Lower leg skin (tissue), 4 donors: Measurements from ENCODE around the gene CD247. TPM values are rescaled to one million over a fixed set of nuclear protein-coding genes. Genes with fewer than 3 reads are reported as not detected.

ENCODE experiments used
- DNase-seq, 2 donors: peaks; one replicate each; pipeline ENCODE4 v3.0.0-alpha.2; 2019; ENCODE audit warnings: low spot score in 2 of 2
- H3K4me3 ChIP-seq: fragments of 200-600 bp; sonication (generic); 2 replicates; pipeline ENCODE4 v1.5.1; 2017; ENCODE audit warnings: mild to moderate bottlenecking, low read depth; ENCODE audit not compliant: poor library complexity, severe bottlenecking
- CTCF ChIP-seq, 3 donors: fragments of 450-650 bp; IDR thresholded peaks; one replicate each; pipeline ENCODE4 v1.5.1; 2016; ENCODE audit warnings: antibody characterized with exemption in 3 of 3, mild to moderate bottlenecking in 3 of 3, moderate library complexity in 2 of 3
- POLR2A ChIP-seq, 2 donors: fragments of 450-650 bp; IDR thresholded peaks; one replicate each; pipeline ENCODE4 v1.6.1; 2016 to 2017; ENCODE audit warnings: antibody characterized with exemption in 2 of 2, mild to moderate bottlenecking in 1 of 2, moderate library complexity in 1 of 2
- WGBS, 2 donors: methylation state at CpG; one replicate each; pipeline ENCODE4 v1.1.5; 2018; 5-methylcytosine and 5-hydroxymethylcytosine counted together
- intact Hi-C: fragments of 100-400 bp; cut with DNase I; formaldehyde crosslinking; loops from one replicate; pipeline ENCODE4 v1.15.0; 2023; ENCODE audit warnings: low total_unique reads
- total RNA-seq, 4 donors: library from RNA; depleted of rRNA; stranded (reverse); fragments of >200 nt; gene quantifications; one replicate each; pipeline ENCODE4 v1.1.0, GENCODE V29; 2016

CD247 gene
- total RNA-seq, 4 donors from 2014 or later: 0.27 to 0.61 (median 0.58) TPM; not detected in 1

DNA sequence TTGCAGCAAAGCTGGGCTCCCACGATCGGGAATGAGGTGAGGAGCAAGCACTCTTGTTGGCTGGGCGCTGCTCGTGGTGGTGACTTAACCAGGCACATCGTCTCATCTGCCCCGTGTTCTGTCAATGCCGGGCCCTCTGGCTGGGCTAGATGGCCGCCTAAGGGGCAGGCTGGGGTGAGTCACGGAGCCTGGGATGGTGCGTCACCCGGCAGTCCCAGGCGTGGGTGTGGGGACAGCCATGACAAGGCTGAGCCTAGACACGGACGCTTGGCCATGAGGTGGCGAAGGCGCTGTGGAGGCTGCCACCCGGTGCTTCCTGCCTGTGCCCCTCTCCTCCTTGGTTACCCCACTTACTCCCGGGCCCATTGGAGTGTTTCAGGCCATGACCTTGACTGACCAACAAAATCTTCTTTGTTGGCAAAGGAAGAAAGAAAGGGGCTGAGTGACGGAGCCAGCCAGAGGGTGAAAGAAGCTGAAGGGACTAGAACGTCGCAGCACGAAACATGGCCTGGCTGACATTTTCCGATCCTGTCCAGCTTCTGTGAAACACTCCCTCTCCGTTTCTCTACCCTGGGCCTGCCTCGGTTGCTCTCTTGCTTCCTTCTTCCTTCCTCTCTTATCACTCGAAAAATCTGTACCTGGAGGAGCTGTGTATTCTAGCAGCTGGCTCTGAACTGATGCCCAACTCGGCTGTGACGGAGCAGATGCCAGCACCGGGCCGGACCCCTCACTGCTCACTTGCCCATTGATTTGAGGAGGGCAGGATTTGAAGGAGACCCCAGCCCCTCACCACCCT, 596 bp downstream of the CD247 start:
- no peak for DNase-seq
- TF ChIP-seq POLR2A (IDR thresholded peaks at IDR 0.05) (no peak), CTCF (IDR thresholded peaks at IDR 0.05) (no peak)
- intact Hi-C loops: no loop called here
- no peak overlapping the region for H3K4me3 ChIP-seq
- 84 to 87% methylated on average over 30 of the region's 30 CpGs for WGBS, 2 donors

- DNase-seq: no peak
- no peak overlapping the region for H3K4me3 ChIP-seq
- WGBS, 2 donors: 81 to 83% methylated on average over 19 of the region's 19 CpGs
Measured at GRCh38 chr1:167516404-167517388, 1.6 kb downstream of the CD247 start.

DNA sequence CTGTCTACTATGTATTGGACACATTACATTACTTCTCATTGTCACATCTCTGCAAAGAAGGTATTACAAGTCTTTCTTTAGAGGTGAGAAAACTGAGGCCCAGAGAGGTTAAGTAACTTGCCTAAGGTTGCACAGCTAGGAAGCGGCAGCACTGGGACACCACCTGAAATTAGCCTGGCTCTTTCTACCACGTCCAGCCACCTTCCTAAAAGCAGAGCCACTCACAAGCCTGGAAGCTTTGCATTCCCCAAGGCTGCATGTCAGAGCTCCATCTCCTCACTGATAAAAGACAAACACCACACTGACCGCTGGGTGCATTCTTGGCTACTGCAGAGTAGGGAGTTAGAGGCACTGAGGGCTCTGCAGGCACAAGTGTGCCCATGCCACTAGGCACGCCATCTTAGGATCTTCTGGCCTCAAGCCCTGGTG, 2.4 kb downstream of the CD247 start:
- WGBS, 2 donors: 86% methylated on average over 4 of the region's 4 CpGs
- TF ChIP-seq CTCF (IDR thresholded peaks at IDR 0.05) (no peak), POLR2A (IDR thresholded peaks at IDR 0.05) (no peak)
- no peak overlapping the region for H3K4me3 ChIP-seq
- intact Hi-C loops: no loop called here
- DNase-seq: no peak

More at GRCh38 chr1:167516404-167517388, 1.6 kb downstream of the CD247 start:
- TF ChIP-seq POLR2A (IDR thresholded peaks at IDR 0.05): no peak
- no peak for TF ChIP-seq CTCF (IDR thresholded peaks at IDR 0.05)
- intact Hi-C loops: no loop called here

DNA sequence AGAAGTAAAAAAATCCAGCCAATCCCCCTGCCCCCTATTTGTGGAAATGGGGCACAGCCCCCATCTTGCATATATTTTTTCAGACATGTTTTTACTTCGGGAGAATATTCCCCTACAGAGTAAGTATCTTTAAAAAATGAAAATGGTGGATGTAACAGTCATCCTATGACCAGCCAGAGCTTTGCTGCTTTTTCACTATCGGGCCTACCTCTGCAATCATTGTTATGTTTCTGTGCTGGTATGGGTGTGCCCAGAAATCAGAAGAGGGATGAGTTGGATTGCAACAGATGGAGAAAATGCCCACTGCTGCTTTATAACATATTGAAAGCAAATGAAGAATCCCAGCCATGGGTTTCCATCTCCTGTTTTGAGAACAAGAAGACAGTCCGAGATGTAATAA, 2.9 kb downstream of the CD247 start:
- intact Hi-C loops: no loop called here
- TF ChIP-seq CTCF (IDR thresholded peaks at IDR 0.05) (no peak), POLR2A (IDR thresholded peaks at IDR 0.05) (no peak)
- 92 to 93% methylated on average over 3 of the region's 3 CpGs for WGBS, 2 donors
- H3K4me3 ChIP-seq: no peak overlapping the region
- no peak for DNase-seq

DNA sequence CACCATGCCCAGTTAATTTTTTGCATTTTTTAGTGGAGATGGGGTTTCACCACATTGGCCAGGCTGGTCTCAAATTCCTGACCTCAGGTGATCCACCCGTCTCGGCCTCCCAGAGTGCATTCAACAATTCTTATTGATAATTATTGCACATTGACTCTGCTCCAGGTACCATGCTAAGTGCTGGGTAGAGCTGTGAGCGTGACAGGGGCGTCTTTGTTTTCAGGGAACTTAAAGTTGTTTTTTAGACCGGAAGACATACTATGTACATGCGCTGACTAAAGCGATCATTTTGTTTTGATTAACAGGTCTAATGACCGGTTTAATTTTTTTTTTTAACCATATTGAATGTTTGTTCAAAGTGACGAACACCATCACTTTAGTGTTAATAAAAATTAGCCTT, 4.0 kb downstream of the CD247 start:
- WGBS, 2 donors: 88 to 90% methylated on average over 9 of the region's 9 CpGs
- H3K4me3 ChIP-seq: no peak overlapping the region
- TF ChIP-seq POLR2A (IDR thresholded peaks at IDR 0.05) (no peak), CTCF (IDR thresholded peaks at IDR 0.05) (no peak)
- intact Hi-C loops: no loop called here
- no peak for DNase-seq
